Sigmoid colon (tissue), 7 donors: Measurements from ENCODE around the gene IL12A. TPM values are rescaled to one million over a fixed set of nuclear protein-coding genes. Genes with fewer than 3 reads are reported as not detected.

Experiments used
- DNase-seq: peaks from one replicate; pipeline ENCODE4 v3.0.0-alpha.2; 2019
- H3K27ac ChIP-seq, 4 donors: fragments of 200-600 bp; sonication (generic); one replicate each; pipeline ENCODE4 v1.5.1; 2016 to 2019; ENCODE audit warnings: mild to moderate bottlenecking in 1 of 4
- H3K27me3 ChIP-seq, 3 donors: fragments of 200-600 bp; sonication (generic); one replicate each; pipeline ENCODE4 v1.5.1; 2019; ENCODE audit warnings: mild to moderate bottlenecking in 1 of 3
- H3K36me3 ChIP-seq, 4 donors: fragments of 200-600 bp; sonication (generic); one replicate each; pipeline ENCODE4 v1.5.1; 2016 to 2019
- H3K4me1 ChIP-seq, 4 donors: fragments of 200-600 bp; sonication (generic); one replicate each; pipeline ENCODE4 v1.5.1; 2017 to 2019
- H3K4me3 ChIP-seq, 4 donors: fragments of 200-600 bp; sonication (generic); one replicate each; pipeline ENCODE4 v1.5.1; 2017 to 2019; ENCODE audit warnings: mild to moderate bottlenecking in 2 of 4, moderate library complexity in 1 of 4
- H3K9me3 ChIP-seq, 4 donors: fragments of 200-600 bp in 3 of 4; sonication (generic) in 3 of 4; one replicate each; pipeline versions ENCODE4 v1.5.1 to v1.6.1; 2013 to 2019
- CTCF ChIP-seq, 4 experiments: fragments of 450-650 bp in 3 of 4; fragments of 200-600 bp in 1 of 4; IDR thresholded peaks; one replicate each; pipeline ENCODE4 v1.5.1; 2016 to 2019; ENCODE audit warnings: antibody characterized with exemption in 4 of 4, mild to moderate bottlenecking in 3 of 4, moderate library complexity in 2 of 4
- EP300 ChIP-seq, 4 donors: sonication (generic); formaldehyde crosslinking; IDR thresholded peaks; one replicate each; pipeline ENCODE4 v1.6.1; 2017; ENCODE audit warnings: antibody characterized with exemption in 4 of 4
- POLR2A ChIP-seq, 2 donors: fragments of 450-650 bp; IDR thresholded peaks; one replicate each; pipeline ENCODE4 v1.6.1; 2016; ENCODE audit warnings: antibody characterized with exemption in 2 of 2, mild to moderate bottlenecking in 2 of 2, moderate library complexity in 2 of 2
- POLR2AphosphoS5 ChIP-seq, 4 donors: sonication (generic); formaldehyde crosslinking; IDR thresholded peaks; one replicate each; pipeline ENCODE4 v1.6.1; 2017; ENCODE audit warnings: antibody characterized with exemption in 4 of 4
- WGBS, 2 donors: extraction: QIAGEN DNeasy Blood & Tissue Kit; methylation state at CpG; one replicate each; pipeline ENCODE4 v1.1.7; 2013; 5-methylcytosine and 5-hydroxymethylcytosine counted together
- intact Hi-C: fragments of 100-400 bp; cut with DNase I; formaldehyde crosslinking; loops from one replicate; pipeline ENCODE4 v1.15.1; 2023
- polyA plus RNA-seq, 3 donors: library from polyadenylated mRNA; stranded (reverse); fragments of 200-250 nt; gene quantifications; one replicate each; pipeline ENCODE4 v1.2.3, GENCODE V29; 2013
- total RNA-seq, 4 donors: library from RNA; depleted of rRNA; stranded (reverse); fragments of >200 nt; gene quantifications; one replicate each; pipeline ENCODE4 v1.1.0, GENCODE V29; 2016
- donor health status: healthy with polysubstance abuse.
- donor health status: Bipolar disorder and iron deficiency.
- donor health status: healthy.

The IL12A gene
- total and polyA plus RNA-seq, 7 donors, result 0.27 to 3.9 (median 1.1) TPM; not detected in 2

DNA sequence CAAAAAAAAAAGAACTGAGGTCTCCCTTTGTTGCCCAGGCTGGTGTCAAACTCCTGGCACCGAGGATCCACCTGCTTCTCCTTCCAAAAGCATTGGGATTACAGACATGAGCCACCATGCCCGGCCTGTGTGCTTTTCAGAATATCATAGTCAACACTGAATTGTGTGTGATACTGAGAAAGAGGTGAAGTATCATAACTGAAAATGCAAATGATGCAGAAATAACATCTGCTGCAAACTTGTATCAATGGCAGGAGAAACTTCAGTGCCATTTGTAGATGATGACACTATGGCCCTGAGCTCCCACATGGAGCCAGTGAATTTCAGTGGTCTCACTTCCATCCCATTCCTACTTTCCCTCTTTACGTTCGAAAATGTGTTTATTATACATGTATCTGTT is 21.9 kb downstream of the IL12A start:
- H3K4me1 ChIP-seq, result peaks cover 0 to 4% (median 0%) of the 10 kb centered on the region in 4 donors
- DNase-seq, result no peak
- TF ChIP-seq POLR2A (IDR thresholded peaks at IDR 0.05), result no peak
- no peak for TF ChIP-seq EP300 (IDR thresholded peaks at IDR 0.05)
- no peak for TF ChIP-seq CTCF (IDR thresholded peaks at IDR 0.05)
- no peak for TF ChIP-seq POLR2AphosphoS5 (IDR thresholded peaks at IDR 0.05)
- no peaks in the 10 kb centered on the region for H3K9me3 ChIP-seq
- H3K27ac ChIP-seq, result no peak overlapping the region
- H3K36me3 ChIP-seq, result no peaks in the 10 kb centered on the region
- no peak overlapping the region for H3K4me3 ChIP-seq
- no peaks in the 10 kb centered on the region for H3K27me3 ChIP-seq
- intact Hi-C loops, result no loop called here
- WGBS, 2 donors, result 87 to 91% methylated on average over 4 of the region's 4 CpGs

GRCh38 chr3:160012108-160012507 is 23.5 kb downstream of the IL12A start:
- no peaks in the 10 kb centered on the region for H3K4me1 ChIP-seq
- DNase-seq, result no peak
- WGBS, 2 donors, result 40 to 57% methylated on average over 2 of the region's 2 CpGs
- TF ChIP-seq POLR2A (IDR thresholded peaks at IDR 0.05), result no peak
- no peak for TF ChIP-seq EP300 (IDR thresholded peaks at IDR 0.05)
- TF ChIP-seq CTCF (IDR thresholded peaks at IDR 0.05), result no peak
- no peak overlapping the region for H3K27ac ChIP-seq
- no peaks in the 10 kb centered on the region for H3K36me3 ChIP-seq
- no peaks in the 10 kb centered on the region for H3K9me3 ChIP-seq
- H3K27me3 ChIP-seq, result no peaks in the 10 kb centered on the region
- intact Hi-C loops, result no loop called here
- H3K4me3 ChIP-seq, result no peak overlapping the region

- no peak for TF ChIP-seq CTCF (IDR thresholded peaks at IDR 0.05)
- TF ChIP-seq POLR2AphosphoS5 (IDR thresholded peaks at IDR 0.05), result no peak
- no peak for TF ChIP-seq POLR2A (IDR thresholded peaks at IDR 0.05)
- intact Hi-C loops, result no loop called here
- H3K36me3 ChIP-seq, result no peaks in the 10 kb centered on the region
- no peaks in the 10 kb centered on the region for H3K9me3 ChIP-seq
- no peak overlapping the region for H3K27ac ChIP-seq
- no peaks in the 10 kb centered on the region for H3K27me3 ChIP-seq
- no peak for DNase-seq
- no peak overlapping the region for H3K4me3 ChIP-seq
- H3K4me1 ChIP-seq, result no peaks in the 10 kb centered on the region
- 76 to 88% methylated on average over 1 of the region's 1 CpG for WGBS, 2 donors
Measured at GRCh38 chr3:160016972-160017371, 28.3 kb downstream of the IL12A start.

DNA sequence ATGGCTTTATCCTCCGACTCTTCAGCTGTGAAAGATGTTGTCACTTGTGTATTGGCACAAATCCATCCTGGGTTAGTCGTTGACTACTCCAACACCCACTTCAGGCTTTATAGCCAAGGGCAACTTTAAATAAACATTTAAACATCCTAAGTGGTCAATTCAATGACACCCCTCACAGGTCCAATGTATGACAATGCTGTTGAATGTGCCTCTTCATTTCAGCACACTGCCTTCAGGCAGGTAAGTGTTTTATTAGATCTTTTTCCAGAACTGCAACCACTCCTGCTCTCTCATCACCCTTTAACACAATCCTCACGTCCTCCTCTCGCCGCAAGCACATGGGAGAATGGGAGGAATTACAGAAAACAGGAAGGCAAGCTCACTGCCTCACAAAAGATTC is 30.3 kb downstream of the IL12A start:
- H3K27ac ChIP-seq, result no peak overlapping the region
- DNase-seq, result no peak
- H3K36me3 ChIP-seq, result no peaks in the 10 kb centered on the region
- H3K4me3 ChIP-seq, result no peak overlapping the region
- H3K27me3 ChIP-seq, result no peaks in the 10 kb centered on the region
- 58 to 63% methylated on average over 5 of the region's 5 CpGs for WGBS, 2 donors
- no peak for TF ChIP-seq CTCF (IDR thresholded peaks at IDR 0.05)
- TF ChIP-seq POLR2A (IDR thresholded peaks at IDR 0.05), result no peak
- TF ChIP-seq POLR2AphosphoS5 (IDR thresholded peaks at IDR 0.05), result no peak
- TF ChIP-seq EP300 (IDR thresholded peaks at IDR 0.05), result no peak
- no peaks in the 10 kb centered on the region for H3K9me3 ChIP-seq
- H3K4me1 ChIP-seq, result no peaks in the 10 kb centered on the region
- intact Hi-C loops, result no loop called here

DNA sequence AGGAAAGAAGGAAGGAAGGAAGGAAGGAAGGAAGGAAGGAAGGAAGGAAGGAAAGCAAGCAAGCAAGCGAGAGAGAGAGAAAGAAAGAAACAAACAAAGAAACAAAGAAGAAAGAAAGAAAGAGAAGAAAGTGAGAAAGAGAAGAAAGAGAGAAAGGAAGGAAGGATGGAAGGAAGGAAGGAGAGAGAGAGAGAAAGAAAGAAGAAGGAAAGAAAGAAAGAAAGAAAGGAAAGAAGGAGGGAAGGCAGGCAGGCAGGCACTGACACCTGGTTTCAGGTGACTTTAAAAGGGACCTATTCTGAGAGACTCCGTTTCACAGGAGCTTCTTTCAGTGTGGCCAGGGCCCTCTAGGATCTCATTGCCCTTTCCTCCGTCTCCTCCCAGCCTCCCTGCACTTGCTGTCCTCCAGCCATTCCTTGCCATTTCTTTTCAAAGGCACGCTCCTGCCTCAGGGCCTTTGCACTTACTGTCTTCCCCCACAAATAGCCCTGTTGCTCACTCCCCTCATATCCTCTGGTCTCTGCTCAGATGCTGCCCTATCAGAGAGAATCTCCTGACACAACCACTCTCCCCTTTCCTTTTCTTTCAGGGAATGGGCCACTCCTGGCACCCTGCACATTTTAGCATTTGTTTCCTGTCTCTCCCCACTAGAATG is 31.5 kb downstream of the IL12A start:
- intact Hi-C loops, result no loop called here
- H3K27me3 ChIP-seq, result no peaks in the 10 kb centered on the region
- TF ChIP-seq CTCF (IDR thresholded peaks at IDR 0.05), result no peak
- TF ChIP-seq EP300 (IDR thresholded peaks at IDR 0.05), result no peak
- no peak for TF ChIP-seq POLR2A (IDR thresholded peaks at IDR 0.05)
- TF ChIP-seq POLR2AphosphoS5 (IDR thresholded peaks at IDR 0.05), result no peak
- H3K4me1 ChIP-seq, result no peaks in the 10 kb centered on the region
- H3K9me3 ChIP-seq, result no peaks in the 10 kb centered on the region
- no peak overlapping the region for H3K27ac ChIP-seq
- no peaks in the 10 kb centered on the region for H3K36me3 ChIP-seq
- no peak for DNase-seq
- H3K4me3 ChIP-seq, result no peak overlapping the region
- WGBS, 2 donors, result 76 to 85% methylated on average over 4 of the region's 4 CpGs
